ENCODE data around the gene ADAT2.

The ADAT2 gene

DNA sequence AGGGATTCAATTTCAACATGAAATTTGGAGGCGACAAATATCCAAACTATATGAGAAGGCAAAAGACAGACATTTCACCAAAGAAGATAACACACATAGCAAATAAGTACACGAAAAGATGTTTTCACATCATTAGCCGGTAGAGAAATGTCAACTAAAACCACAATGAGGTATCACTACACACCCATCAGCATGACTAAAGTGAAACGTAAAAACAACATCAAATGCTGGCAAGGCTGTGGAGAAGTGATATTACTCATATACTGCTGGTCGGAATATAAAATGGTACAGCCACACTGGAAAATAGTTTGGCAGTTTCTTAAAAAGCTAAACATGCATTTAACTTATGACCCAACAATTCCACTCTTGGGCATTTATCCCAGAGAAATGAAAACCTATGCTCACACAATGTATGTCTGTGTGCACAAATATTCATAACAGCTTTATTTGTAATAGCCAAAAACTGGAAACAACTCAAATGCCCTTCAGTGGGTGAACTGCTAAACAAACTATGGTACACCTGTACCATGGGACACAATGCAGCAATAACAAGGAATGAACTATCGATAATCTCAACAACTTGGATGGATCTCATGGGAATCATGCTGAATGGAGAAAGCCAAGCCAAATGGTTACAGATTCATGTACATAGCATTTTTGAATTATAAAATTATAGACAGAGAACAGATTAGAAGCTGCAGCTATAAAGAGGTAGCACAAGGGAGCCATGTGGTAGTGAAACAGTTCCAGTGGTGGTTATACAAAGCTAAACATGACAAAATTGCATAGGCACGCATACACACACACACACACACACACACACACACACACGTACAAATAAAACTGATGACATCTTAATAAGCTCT lies 8.6 kb downstream of the ADAT2 start:
- no peak for DNase-seq (ENCODE audit: extremely low read depth in 1 of 2, low read depth in 1 of 2)

DNA sequence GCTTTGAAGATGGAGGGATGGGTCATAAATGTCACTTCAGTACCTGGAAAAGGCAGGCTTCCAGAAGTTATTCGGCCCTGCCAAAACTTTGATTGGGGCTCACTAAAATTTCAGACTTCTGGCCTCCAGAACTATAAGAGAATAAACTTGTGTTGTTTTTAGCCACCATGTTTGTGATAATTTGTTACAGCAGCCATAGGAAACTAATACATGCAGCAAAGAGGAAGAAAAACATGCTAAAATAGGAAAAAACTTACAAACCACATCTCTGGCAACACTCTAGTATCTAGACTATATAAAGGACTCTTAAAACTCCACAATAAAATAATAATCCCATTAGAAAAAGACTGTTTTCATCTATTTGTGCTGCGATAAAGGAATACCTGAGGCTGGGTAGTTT lies 9.5 kb downstream of the ADAT2 start:
- DNase-seq (ENCODE audit: extremely low read depth in 1 of 2, low read depth in 1 of 2), result no peak

DNA sequence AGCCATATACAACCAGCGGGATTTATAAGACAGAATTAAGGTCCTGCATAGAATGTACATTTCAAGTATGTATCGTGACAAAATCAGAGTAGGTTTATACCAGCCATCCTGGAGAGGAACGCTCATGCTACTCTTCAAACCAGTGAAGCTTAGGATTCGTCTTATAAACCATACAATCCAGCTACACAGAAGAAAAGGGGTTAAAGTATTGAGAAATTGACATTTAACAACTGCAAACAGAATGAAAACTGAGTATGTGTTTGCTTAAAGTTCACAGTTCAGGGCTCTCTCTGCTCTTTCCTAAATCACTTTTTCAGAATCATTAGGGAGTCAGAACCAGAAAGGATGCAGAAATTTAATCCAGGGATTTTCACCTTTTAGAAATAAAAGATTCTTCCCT lies 17.9 kb downstream of the ADAT2 start:
- no peak for DNase-seq (ENCODE audit: extremely low read depth in 1 of 2, low read depth in 1 of 2)

DNA sequence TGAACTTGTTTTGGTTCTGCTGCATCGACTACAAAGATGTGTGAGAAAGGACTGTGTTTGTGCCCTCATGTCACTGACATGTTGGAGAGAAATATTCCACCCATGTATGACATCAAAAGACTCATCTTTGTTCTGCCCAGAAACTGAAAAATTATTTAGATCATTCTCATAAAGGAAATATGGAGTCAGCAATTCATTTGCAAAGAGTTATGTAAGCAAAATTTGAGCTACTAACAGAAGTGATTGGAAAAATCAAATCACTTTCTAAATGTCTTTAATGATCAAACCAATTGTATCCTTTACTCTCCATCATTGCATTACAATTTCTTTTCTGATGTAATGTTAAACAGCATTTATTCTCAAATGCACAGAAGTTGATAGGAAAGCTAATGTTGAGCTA lies 19.3 kb downstream of the ADAT2 start:
- no peak for DNase-seq (ENCODE audit: extremely low read depth in 1 of 2, low read depth in 1 of 2)

DNA sequence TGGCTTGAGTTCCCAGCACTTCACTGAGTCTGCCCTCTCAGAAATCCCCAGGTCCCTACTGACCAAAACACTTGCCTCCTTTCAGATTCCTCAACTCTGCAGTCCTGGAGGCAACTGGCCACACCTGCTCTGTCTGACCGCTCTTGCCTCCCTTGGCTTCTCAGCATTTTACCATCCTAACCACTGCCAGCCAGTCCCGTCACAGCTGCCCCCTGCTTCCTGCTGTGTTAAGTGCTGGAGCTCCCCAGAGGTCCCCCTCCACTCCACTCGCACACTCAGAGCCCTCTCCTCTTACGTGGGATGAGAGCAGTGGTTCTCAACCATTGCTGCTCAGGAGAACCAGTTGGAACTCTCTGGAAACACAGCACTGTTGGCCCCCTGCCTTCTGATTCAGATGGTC lies 20.5 kb downstream of the ADAT2 start:
- no peak for DNase-seq (ENCODE audit: extremely low read depth in 1 of 2, low read depth in 1 of 2)

DNA sequence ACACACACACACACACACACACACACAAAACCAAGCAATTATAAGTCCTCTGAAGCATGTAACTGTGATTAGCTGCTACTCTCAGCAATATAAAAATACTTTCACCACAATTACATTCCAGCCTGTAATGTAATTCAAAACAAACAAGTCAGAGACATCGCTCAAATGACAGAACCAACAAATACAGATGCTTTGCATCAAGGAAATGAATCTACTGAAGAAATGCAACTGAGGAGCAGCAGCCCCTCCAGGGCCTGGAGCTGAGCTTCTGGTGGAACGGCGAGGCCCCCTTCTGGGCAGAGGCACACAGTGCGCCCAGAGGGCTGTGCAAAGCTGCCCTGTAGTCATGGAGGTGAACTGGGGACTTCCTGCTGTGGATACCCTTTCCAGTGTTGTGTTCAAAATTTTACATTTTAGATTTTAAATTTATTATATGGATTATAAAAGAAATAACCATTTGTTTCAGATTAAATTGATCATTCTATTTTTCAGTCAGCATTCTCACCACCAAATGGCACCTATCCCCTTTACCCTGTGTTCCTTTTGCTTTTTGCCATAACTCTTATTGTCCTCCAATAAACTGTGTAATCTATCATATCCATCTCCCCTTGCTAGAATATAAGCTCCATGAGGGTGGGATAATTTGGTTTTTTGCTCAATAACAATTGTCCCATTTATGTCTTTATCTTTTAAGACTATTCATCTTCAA lies 23.2 kb downstream of the ADAT2 start:
- DNase-seq (ENCODE audit: extremely low read depth in 1 of 2, low read depth in 1 of 2), result peak in 1 of 2 donors; percentile 31

- DNase-seq (ENCODE audit: extremely low read depth in 1 of 2, low read depth in 1 of 2), result no peak
Observed at GRCh38 chr6:143426026-143426425, 24.5 kb downstream of the ADAT2 start.

- no peak for DNase-seq (ENCODE audit: extremely low read depth in 1 of 2, low read depth in 1 of 2)
Observed at GRCh38 chr6:143419526-143419925, 31.0 kb downstream of the ADAT2 start.

DNA sequence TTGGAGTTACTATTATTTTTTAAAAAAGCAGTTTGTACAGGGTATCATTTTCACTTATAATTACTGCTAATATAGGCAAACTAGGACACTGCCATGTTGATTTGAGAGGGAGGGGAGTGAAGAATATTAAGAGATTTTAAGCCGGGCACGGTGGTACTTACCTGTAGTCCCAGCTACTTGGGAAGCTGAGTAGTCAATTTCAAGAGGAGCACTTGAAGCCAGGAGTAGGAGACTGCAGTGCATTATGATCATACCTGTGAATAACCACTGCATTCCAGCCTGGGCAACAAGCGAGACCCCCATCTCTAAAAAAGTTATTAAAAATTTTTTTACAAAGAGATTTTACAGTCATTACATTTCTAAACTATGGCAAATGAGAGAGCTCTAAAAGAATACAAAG lies 35.7 kb downstream of the ADAT2 start:
- DNase-seq (ENCODE audit: extremely low read depth in 1 of 2, low read depth in 1 of 2), result no peak

DNA sequence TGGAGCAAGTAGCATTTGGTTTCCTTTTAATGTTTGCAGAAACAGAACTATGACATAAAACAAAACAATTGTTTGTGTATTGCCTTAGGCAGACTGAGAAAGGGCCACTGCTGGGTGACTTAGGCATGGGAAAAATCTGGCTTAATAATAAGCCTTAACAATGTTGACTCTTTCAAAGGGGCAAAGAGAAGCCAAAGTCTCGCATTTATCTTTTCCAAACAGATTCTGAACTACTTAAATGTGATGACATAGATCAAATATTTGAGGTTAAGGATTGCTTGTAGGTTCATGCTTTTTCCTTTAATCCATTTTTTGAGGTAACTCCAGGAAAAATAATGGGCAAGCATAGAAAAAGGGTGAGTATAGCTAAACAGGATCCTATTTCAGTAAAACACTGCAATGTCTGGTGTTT lies 39.6 kb downstream of the ADAT2 start:
- DNase-seq (ENCODE audit: extremely low read depth in 1 of 2, low read depth in 1 of 2), result no peak

DNA sequence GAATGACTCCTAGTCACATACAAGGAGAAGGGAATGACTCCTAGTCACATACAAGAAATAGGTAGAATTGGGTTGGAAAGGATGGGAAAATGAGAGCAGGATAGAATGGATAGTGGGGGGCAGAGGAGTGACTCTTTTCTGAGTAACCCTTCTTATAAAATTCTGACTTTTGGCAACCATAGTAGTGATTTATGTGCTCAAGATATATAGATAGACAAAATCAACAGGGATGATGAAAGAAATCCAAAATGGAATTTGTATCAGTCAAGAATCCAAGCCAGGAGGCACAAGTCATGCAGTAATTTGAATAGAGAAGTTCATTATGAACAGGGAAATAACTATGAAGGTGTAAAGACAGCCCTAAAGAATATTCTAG lies 41.7 kb downstream of the ADAT2 start:
- no peak for DNase-seq (ENCODE audit: extremely low read depth in 1 of 2, low read depth in 1 of 2)

- no peak for DNase-seq (ENCODE audit: extremely low read depth in 1 of 2, low read depth in 1 of 2)
Observed at GRCh38 chr6:143408151-143408786, 42.2 kb downstream of the ADAT2 start.

DNA sequence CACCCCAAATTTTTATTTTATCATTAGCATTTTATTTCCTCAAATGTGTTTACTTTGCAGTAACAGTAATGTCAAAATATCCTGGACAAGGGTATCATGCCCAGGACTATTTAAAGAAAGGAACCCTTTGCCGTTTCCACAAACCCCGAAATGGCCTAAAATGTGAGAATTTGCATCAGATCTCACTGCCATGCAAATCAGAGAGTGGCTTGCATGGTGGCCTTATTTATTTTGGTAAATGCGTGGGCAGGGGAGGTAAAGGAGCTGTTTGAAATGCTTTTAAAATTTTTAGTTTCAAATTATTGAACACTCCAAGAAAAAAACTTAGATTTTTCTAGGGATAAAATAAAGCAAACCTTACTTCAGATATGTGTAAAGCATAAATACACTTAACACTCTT lies 43.8 kb downstream of the ADAT2 start:
- DNase-seq (ENCODE audit: extremely low read depth in 1 of 2, low read depth in 1 of 2), result no peak

GRCh38 chr6:143405373-143406154 lies 44.9 kb downstream of the ADAT2 start:
- no peak for DNase-seq (ENCODE audit: extremely low read depth in 1 of 2, low read depth in 1 of 2)

DNA sequence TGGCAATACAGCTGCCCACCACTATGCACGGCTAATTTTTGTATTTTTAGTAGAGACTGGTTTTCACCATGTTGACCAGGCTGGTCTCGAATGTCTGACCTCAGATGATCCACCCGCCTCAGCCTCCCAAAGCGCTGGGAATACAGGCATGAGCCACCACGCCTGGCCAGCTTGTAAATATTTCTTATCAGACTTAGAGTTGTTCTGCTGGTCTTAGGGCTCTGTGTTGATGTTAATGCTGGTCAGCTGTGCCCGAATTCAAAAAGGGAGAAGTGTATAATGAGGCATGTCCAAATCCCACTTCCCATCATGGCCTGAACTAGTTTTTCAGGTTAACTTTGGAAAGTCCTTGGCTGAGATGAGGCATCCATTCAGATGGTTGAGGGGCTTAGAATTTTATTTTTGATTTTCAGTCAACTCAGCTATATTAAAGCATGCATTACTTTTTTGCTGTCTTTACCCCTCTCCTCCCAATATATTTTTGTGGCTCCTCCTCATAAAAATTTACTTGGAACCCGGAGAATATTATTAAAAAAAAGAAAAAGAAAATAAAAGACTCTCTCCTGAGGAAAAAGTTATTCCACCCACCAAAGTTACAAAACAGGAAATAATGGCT lies 47.7 kb downstream of the ADAT2 start:
- DNase-seq (ENCODE audit: extremely low read depth in 1 of 2, low read depth in 1 of 2), result no peak

DNA sequence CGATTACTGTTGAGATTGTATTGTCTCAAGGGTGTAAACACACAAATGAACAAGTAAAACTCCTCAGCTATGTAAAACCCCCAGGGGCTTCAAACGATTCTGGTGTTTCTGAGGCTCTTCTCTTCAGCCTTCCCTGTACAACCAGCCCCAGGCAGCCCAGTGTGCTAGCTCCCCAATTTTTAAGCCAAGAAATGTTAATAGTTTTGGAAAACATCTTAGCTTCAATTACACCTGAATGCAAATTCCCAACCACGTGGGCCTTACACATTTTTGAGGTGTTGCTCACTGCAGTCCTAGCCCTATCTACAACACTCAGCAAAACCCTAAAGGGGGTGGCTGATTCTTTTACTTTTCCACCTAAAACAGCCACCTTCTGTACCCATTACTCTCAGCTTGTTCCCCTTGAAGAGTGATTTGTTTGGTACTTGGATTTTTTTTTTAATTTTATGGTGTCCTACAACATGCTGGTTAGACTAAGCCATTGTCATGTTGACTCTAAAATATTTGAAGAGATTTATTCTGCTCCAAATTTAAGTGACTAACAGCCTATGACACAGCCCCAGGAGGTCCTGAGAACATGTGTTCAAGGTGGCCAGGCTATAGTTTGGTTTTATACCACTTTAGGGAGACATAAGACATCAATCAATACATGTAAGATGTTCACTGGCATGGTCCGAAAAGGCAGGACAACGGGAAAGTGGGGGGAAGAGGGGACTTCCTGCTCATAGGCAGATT lies 48.7 kb downstream of the ADAT2 start:
- no peak for DNase-seq (ENCODE audit: extremely low read depth in 1 of 2, low read depth in 1 of 2)

- DNase-seq (ENCODE audit: extremely low read depth in 1 of 2, low read depth in 1 of 2), result no peak
Observed at GRCh38 chr6:143401068-143401446, 49.4 kb downstream of the ADAT2 start.

- DNase-seq (ENCODE audit: extremely low read depth in 1 of 2, low read depth in 1 of 2), result no peak
Observed at GRCh38 chr6:143400258-143401067, 50.0 kb downstream of the ADAT2 start.

DNA sequence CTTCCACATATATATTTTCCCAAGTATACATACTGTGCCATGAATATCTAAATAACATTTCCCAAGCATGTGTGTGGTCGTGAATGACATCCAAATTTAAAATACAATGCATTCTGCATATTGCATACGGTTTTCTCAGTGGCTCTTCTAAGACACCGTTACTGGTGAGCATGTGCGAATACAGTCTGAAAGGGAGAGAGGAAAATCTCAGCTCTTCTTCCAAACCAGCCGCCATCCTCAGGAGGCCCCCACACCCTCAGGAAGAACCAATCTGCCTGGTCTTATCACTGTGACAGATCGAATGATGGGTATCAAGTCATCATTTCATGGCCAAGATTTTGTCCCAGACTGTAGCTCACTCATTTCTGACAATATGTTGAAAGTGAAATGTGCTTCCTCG lies 50.7 kb downstream of the ADAT2 start:
- no peak for DNase-seq (ENCODE audit: extremely low read depth in 1 of 2, low read depth in 1 of 2)
